AG04449 (cell line): Measurements from ENCODE around the gene MARCHF6.
"Not testable (repeated sequence)": the region's sequence is repeated elsewhere in the genome, so short reads cannot be mapped to it uniquely, and the experiment has no call there.

Source experiments
- CTCF ChIA-PET: fragments of 350-600 bp; formaldehyde crosslinking; extraction: SDS; loops from one replicate; lab custom pipeline; 2021; ENCODE audit warnings: antibody characterized with exemption; lab: Yijun Ruan, JAX
- POLR2A ChIA-PET: fragments of 400-600, 350-600 bp; formaldehyde crosslinking; extraction: SDS; loops from one replicate; lab custom pipeline; 2020; ENCODE audit warnings: antibody characterized with exemption, inconsistent platforms; lab: Yijun Ruan, JAX
- DNase-seq: peaks from one replicate; pipeline ENCODE4 v3.0.0-alpha.2; 2010; ENCODE audit warnings: low read depth, low spot score
- H3K4me3 ChIP-seq: 2 replicates; pipeline ENCODE4 v1.5.1; 2011; ENCODE audit warnings: low read depth, mild to moderate bottlenecking, control low read depth, low read length
- CTCF ChIP-seq: IDR thresholded peaks from one replicate; pipeline ENCODE4 v1.5.1; 2011; ENCODE audit warnings: mild to moderate bottlenecking, moderate library complexity, low read length, control low read depth, inconsistent platforms; ENCODE audit not compliant: insufficient read depth; ENCODE audit errors: missing control alignments

MARCHF6 gene

GRCh38 chr5:10339958-10340357 is 13.5 kb upstream of the MARCHF6 start:
- DNase-seq = no peak
- TF ChIP-seq CTCF = no peak
- no peak overlapping the region for H3K4me3 ChIP-seq
- POLR2A ChIA-PET = no interaction called here
- CTCF ChIA-PET = no interaction called here

- CTCF ChIA-PET = interaction anchor here (1.4 kb wide), 1 partner anchor 59 kb away, joined by 3 read pairs; no protein-coding TSS in a partner anchor
- DNase-seq = no peak
- POLR2A ChIA-PET = interaction anchor here (1.5 kb wide), 1 partner anchor 10 kb away, joined by 4 read pairs; the partner anchor contains the start of gene MARCHF6
- H3K4me3 ChIP-seq = no peak overlapping the region
- TF ChIP-seq CTCF = no peak
These were observed 10.0 kb upstream of the MARCHF6 start for GRCh38 chr5:10343486-10343885.

GRCh38 chr5:10344461-10345106 is 8.9 kb upstream of the MARCHF6 start:
- DNase-seq, H3K4me3 ChIP-seq, POLR2A ChIA-PET: not testable (repeated sequence)
- CTCF ChIA-PET = interaction anchor here (1.4 kb wide), 1 partner anchor 60 kb away, joined by 3 read pairs; no protein-coding TSS in a partner anchor

- no peak for DNase-seq
- ChIA-PET CTCF (no interaction called here), POLR2A (no interaction called here)
- H3K4me3 ChIP-seq = no peak overlapping the region
- TF ChIP-seq CTCF = no peak
These were observed 5.2 kb upstream of the MARCHF6 start for GRCh38 chr5:10348258-10348657.

DNA sequence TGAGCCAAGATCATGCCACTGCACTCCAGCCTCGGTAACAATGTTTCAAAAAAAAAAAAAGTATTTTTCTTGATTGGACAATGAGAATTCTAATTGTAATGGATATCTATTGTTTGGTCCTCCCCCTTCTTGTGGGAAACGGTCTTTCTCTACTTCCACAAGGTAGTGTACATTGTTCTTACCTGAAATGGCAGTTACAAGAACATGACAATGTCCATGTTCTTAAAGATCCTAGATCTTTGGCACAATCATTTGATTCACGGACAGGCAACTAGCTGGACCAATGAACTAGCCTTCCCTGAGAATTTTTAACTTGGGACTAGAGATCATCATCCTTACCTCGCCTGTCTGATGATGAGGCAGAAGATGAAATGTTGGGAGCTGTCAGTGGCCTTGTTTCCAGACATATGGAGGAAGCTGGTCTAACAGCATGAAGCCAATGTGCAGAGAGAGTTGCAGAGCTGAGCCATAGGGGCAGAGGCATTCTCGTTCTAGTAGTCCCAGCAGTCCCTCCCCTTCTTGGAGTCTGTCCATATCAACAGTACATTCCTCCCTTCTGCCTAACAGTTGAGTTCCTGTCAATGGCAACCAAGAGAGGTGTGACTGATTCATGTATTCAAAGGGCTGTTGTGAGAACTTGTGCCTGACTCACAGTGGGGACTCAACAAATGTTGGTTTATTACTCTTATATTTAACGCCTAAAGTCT is 2.1 kb upstream of the MARCHF6 start:
- TF ChIP-seq CTCF = no peak
- POLR2A ChIA-PET = interaction anchor here (0.6 kb wide), 1 partner anchor 41 kb away, joined by 3 read pairs; no protein-coding TSS in a partner anchor
- DNase-seq = no peak
- no peak overlapping the region for H3K4me3 ChIP-seq
- CTCF ChIA-PET = no interaction called here

- no peak for TF ChIP-seq CTCF
- ChIA-PET CTCF (no interaction called here), POLR2A (no interaction called here)
- H3K4me3 ChIP-seq = no peak overlapping the region
- no peak for DNase-seq
These were observed 1.6 kb upstream of the MARCHF6 start for GRCh38 chr5:10351919-10352318.
